Activated CD8-positive, alpha-beta T cell treated with anti-CD3 and anti-CD28 coated beads for 36 hours (primary cell): ENCODE data around the gene PARVB. TPM values are rescaled to one million over a fixed set of nuclear protein-coding genes. Genes with fewer than 3 reads are reported as not detected.

Experiments used
- ATAC-seq: fragments of 200-7000 bp; cut with Tn5 transposase; one replicate; pipeline ENCODE4 v1.10.0; 2021; ENCODE audit warnings: mild to moderate bottlenecking, moderate library complexity
- CTCF ChIA-PET: fragments of 350-600 bp; sonication (Branson Sonifier 250); formaldehyde crosslinking; loops from one replicate; lab custom pipeline; 2021; ENCODE audit warnings: antibody characterized with exemption; lab: Charles Lee
- POLR2A ChIA-PET: fragments of 350-600 bp; sonication (Branson Sonifier 250); formaldehyde crosslinking; loops from one replicate; lab custom pipeline; 2021; ENCODE audit warnings: antibody characterized with exemption; lab: Charles Lee
- DNase-seq: peaks from one replicate; pipeline ENCODE4 v3.0.0-alpha.2; 2020
- H3K27ac Mint-ChIP-seq: one replicate; pipeline ENCODE4 v1.8.0; 2021; ENCODE audit warnings: mild to moderate bottlenecking, mixed read lengths
- H3K27me3 Mint-ChIP-seq: one replicate; pipeline ENCODE4 v1.8.0; 2021; ENCODE audit warnings: mixed read lengths
- H3K36me3 Mint-ChIP-seq: one replicate; pipeline ENCODE4 v1.8.0; 2021; ENCODE audit warnings: low read depth, mixed read lengths
- H3K4me1 Mint-ChIP-seq: one replicate; pipeline ENCODE4 v1.8.0; 2021; ENCODE audit warnings: low read depth, mixed read lengths
- H3K4me3 Mint-ChIP-seq: one replicate; pipeline ENCODE4 v1.8.0; 2021; ENCODE audit warnings: mild to moderate bottlenecking, moderate library complexity, mixed read lengths
- H3K9me3 Mint-ChIP-seq: one replicate; pipeline ENCODE4 v1.8.0; 2021; ENCODE audit warnings: mixed read lengths
- CTCF ChIP-seq: fragments of 200-600 bp; IDR thresholded peaks from one replicate; pipeline ENCODE4 v1.8.0; 2022; ENCODE audit warnings: antibody characterized with exemption, mild to moderate bottlenecking
- intact Hi-C: fragments of 100-400 bp; cut with micrococcal nuclease; formaldehyde crosslinking; loops from one replicate; pipeline ENCODE4 v1.10.0; 2022
- total RNA-seq, 2 experiments: library from RNA; stranded (reverse); gene quantifications; one replicate each; pipeline ENCODE4 v1.2.3, GENCODE V29; 2021

Gene PARVB
- total RNA-seq, 2 experiments from 2014 or later = 71.0 to 73.1 TPM

- ATAC-seq (no peak), DNase-seq (no peak)
- TF ChIP-seq CTCF = no peak
- intact Hi-C loops = no loop called here
- H3K9me3 Mint-ChIP-seq = peaks cover 18% of the 10 kb centered on the region
- peaks cover 3% of the 10 kb centered on the region for H3K27me3 Mint-ChIP-seq
- H3K4me1 Mint-ChIP-seq = no peaks in the 10 kb centered on the region
- H3K36me3 Mint-ChIP-seq = peaks cover 19% of the 10 kb centered on the region
- CTCF ChIA-PET = no interaction called here
- no peak overlapping the region for H3K27ac Mint-ChIP-seq
- POLR2A ChIA-PET = no interaction called here
- no peak overlapping the region for H3K4me3 Mint-ChIP-seq
Measured at GRCh38 chr22:44128958-44129618, 105.0 kb downstream of the PARVB start.

GRCh38 chr22:44129619-44129976 lies 105.5 kb downstream of the PARVB start:
- intact Hi-C loops = no loop called here
- POLR2A ChIA-PET = no interaction called here

DNA sequence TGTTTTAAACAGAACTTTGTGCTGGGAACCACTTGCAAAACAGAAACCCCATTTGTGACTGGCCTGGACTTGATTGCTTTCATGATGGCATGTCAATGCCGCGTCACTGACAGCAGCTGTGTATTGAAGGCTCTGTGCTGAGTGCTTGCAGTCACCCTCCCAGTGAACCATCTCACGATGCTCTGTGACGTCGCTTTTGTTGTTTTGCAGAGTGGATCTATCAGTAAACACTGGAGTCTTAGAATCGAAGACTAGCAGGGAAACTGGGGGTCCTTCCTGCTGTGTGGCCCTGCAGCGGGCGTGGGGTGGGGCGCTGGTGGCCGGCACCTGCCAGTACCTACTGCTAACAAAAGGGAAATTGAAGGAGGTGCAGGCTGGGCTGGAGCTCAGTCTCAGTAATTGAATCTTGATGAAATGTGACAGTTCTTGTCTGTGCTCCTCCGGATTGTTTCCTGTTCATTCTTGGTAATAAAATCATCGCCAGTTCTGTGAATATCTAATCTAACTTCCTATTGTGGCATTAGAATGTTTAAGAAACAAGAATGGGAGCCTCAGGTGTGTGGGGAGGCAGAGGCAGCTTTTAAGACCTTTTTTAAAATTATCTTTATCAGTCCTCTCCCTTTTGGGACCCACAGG lies 106.1 kb downstream of the PARVB start:
- H3K27me3 Mint-ChIP-seq = peaks cover 3% of the 10 kb centered on the region
- no peak overlapping the region for H3K4me3 Mint-ChIP-seq
- no peak overlapping the region for H3K27ac Mint-ChIP-seq
- no peaks in the 10 kb centered on the region for H3K4me1 Mint-ChIP-seq
- H3K9me3 Mint-ChIP-seq = peaks cover 16% of the 10 kb centered on the region
- H3K36me3 Mint-ChIP-seq = peaks cover 24% of the 10 kb centered on the region
- ChIA-PET CTCF (no interaction called here), POLR2A (no interaction called here)
- no peak for DNase-seq
- no peak for TF ChIP-seq CTCF
- no peak for ATAC-seq
- intact Hi-C loops = no loop called here

More at GRCh38 chr22:44129619-44129976, 105.5 kb downstream of the PARVB start:
- Mint-ChIP-seq H3K27me3 (peaks cover 3% of the 10 kb centered on the region), H3K27ac (no peak overlapping the region), H3K4me3 (no peak overlapping the region), H3K36me3 (peaks cover 22% of the 10 kb centered on the region), H3K4me1 (no peaks in the 10 kb centered on the region), H3K9me3 (peaks cover 18% of the 10 kb centered on the region)
- ATAC-seq (no peak), DNase-seq (no peak)
- CTCF ChIA-PET = no interaction called here
- TF ChIP-seq CTCF = no peak

- Mint-ChIP-seq H3K4me3 (no peak overlapping the region), H3K27me3 (peaks cover 3% of the 10 kb centered on the region), H3K4me1 (no peaks in the 10 kb centered on the region), H3K9me3 (peaks cover 16% of the 10 kb centered on the region), H3K27ac (no peak overlapping the region), H3K36me3 (peaks cover 29% of the 10 kb centered on the region)
- DNase-seq (no peak), ATAC-seq (no peak)
- intact Hi-C loops = no loop called here
- no peak for TF ChIP-seq CTCF
- ChIA-PET POLR2A (interaction anchor here (0.5 kb wide), 1 partner anchor 1153 kb away, joined by 3 read pairs; no protein-coding TSS in a partner anchor), CTCF (no interaction called here)
Measured at GRCh38 chr22:44131412-44131811, 107.3 kb downstream of the PARVB start.

DNA sequence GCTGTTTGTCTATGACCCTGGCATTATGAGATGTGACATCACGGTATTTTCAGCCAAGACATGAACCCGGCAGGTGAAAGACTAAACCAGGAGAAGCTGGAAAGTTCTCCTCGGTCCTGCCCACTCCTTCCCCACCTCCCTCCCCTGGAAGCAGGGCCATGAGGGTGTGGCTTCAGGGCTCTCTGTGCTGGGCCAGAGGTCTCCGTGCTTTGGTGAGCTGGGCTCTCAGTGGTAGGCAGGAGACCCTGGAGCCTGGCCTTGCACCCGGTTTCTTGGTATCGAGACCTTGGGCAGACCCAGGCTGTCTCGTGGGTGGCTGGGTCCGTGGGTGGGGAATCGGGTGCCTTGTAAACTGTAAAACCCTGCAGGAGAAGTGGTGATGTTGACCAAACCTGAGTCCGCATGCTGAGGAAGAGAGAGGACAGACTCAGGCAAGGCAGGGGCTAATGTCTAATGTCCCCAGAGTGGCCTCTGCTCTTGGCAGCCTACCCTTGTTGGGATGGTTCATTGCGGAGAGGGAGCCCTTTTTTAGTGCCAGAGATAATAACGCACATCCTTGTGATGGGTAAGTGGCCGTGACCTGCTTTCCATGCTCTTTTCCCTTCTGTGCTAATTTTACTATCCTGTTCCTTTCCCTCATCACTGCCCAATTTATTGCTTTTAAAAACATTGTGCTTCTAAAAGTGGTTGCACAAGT lies 108.0 kb downstream of the PARVB start:
- no peak overlapping the region for H3K4me3 Mint-ChIP-seq
- peaks cover 31% of the 10 kb centered on the region for H3K36me3 Mint-ChIP-seq
- H3K27ac Mint-ChIP-seq = no peak overlapping the region
- DNase-seq (no peak), ATAC-seq (no peak)
- peaks cover 17% of the 10 kb centered on the region for H3K9me3 Mint-ChIP-seq
- ChIA-PET CTCF (no interaction called here), POLR2A (interaction anchor here (0.5 kb wide), 1 partner anchor 1152 kb away, joined by 3 read pairs; no protein-coding TSS in a partner anchor)
- H3K4me1 Mint-ChIP-seq = no peaks in the 10 kb centered on the region
- intact Hi-C loops = no loop called here
- peaks cover 3% of the 10 kb centered on the region for H3K27me3 Mint-ChIP-seq
- TF ChIP-seq CTCF = no peak
